Breast epithelium (tissue), 3 donors: ENCODE data around the gene ARFGEF2.

ENCODE experiments used
- POLR2A ChIP-seq: fragments of 450-650 bp; IDR thresholded peaks from one replicate; pipeline ENCODE4 v1.6.1; 2016; ENCODE audit warnings: antibody characterized with exemption, mild to moderate bottlenecking, moderate library complexity
- POLR2AphosphoS5 ChIP-seq, 3 donors: sonication (generic); formaldehyde crosslinking; IDR thresholded peaks; one replicate each; pipeline ENCODE4 v1.6.1; 2017; ENCODE audit warnings: antibody characterized with exemption in 3 of 3
- TF ChIP-seq, protein P1 (sequence below), 3 donors: fragments of 450-650 bp; IDR thresholded peaks; one replicate each; pipeline ENCODE4 v1.5.1; 2016 to 2017; ENCODE audit warnings: antibody characterized with exemption in 3 of 3, mild to moderate bottlenecking in 3 of 3, moderate library complexity in 3 of 3

DNA sequence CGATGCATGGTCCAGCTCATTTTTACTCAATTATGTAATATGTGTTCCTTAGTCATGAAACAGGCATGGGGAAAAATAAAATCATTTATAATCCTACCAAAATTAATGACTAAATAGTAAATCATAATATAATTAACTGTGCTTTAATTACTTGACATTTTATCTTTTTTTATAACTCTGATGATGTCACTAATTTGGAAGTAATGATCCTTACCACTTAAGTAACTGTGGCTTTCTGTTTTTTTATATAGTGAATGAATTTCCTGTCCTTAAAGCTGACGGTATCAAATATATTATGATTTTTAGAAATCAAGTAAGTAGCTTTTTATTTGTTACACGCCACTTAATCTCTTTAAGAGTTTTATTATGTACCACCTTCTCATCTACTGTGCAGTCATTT lies 156.8 kb downstream of the ARFGEF2 start:
- TF ChIP-seq, protein P1, sequence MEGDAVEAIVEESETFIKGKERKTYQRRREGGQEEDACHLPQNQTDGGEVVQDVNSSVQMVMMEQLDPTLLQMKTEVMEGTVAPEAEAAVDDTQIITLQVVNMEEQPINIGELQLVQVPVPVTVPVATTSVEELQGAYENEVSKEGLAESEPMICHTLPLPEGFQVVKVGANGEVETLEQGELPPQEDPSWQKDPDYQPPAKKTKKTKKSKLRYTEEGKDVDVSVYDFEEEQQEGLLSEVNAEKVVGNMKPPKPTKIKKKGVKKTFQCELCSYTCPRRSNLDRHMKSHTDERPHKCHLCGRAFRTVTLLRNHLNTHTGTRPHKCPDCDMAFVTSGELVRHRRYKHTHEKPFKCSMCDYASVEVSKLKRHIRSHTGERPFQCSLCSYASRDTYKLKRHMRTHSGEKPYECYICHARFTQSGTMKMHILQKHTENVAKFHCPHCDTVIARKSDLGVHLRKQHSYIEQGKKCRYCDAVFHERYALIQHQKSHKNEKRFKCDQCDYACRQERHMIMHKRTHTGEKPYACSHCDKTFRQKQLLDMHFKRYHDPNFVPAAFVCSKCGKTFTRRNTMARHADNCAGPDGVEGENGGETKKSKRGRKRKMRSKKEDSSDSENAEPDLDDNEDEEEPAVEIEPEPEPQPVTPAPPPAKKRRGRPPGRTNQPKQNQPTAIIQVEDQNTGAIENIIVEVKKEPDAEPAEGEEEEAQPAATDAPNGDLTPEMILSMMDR (IDR thresholded peaks at IDR 0.05): no peak
- TF ChIP-seq POLR2A (no peak), POLR2AphosphoS5 (IDR thresholded peaks at IDR 0.05) (no peak)
